NCI-H146 treated with DMSO at 0.1 percent for 48 hours (cell line): ENCODE results near the gene TBKBP1.

Experiments
- DNase-seq: peaks from one replicate; lab custom pipeline; 2025; ENCODE audit not compliant: unreplicated experiment; lab: John Stamatoyannopoulos, UW

The TBKBP1 gene

GRCh38 chr17:47713980-47714700 is 20.2 kb downstream of the TBKBP1 start:
- no peak for DNase-seq

- DNase-seq: no peak
Observed at GRCh38 chr17:47714773-47715396, 20.9 kb downstream of the TBKBP1 start.

GRCh38 chr17:47715669-47716325 is 21.8 kb downstream of the TBKBP1 start:
- DNase-seq: no peak

DNA sequence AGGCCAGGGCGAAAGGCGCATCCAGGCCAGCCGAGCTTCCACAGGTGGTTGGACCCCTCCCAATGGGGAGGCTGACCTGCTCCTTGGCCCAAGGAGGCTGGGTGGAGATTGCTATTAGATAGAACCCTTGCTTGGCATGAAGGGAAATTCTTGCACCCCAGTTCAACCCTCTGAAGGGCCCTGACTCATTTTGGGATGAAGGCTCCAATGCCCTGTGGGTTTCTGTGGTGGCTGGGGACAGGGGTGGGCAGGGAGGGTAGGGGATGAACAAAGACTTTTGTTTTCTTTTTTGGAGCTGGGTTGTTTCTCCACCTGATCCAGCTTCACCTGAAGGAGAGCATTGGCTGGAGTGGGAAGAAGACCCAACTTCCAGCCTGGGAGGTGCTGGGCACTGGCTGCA is 22.4 kb downstream of the TBKBP1 start:
- DNase-seq: no peak

DNA sequence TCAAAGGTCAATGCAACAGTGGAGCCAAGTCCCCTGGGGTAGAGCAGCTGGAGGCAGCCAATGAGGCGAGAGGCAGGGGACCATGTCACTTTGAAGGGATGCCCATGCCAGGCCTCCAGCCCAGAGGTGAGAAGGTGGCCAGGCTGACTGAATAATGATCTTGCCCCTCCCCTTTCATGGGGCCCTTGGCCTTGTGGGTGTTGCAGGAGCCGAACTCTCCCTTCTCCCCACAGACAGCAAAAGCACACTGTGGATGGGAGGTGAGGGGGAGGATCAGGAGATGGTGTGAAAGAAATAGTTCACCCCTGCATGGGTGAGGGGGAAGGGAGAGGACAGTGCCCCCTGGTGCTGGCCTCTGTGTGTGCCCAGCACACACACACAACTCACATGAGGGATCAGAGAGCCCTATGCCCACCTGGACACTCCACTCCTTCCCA is 23.3 kb downstream of the TBKBP1 start:
- no peak for DNase-seq

GRCh38 chr17:47717979-47718621 is 24.1 kb downstream of the TBKBP1 start:
- DNase-seq: no peak

GRCh38 chr17:47718634-47719405 is 24.9 kb downstream of the TBKBP1 start:
- no peak for DNase-seq

- no peak for DNase-seq
Observed at GRCh38 chr17:47719411-47720152, 25.6 kb downstream of the TBKBP1 start.

GRCh38 chr17:47720196-47720595 is 26.2 kb downstream of the TBKBP1 start:
- no peak for DNase-seq

DNA sequence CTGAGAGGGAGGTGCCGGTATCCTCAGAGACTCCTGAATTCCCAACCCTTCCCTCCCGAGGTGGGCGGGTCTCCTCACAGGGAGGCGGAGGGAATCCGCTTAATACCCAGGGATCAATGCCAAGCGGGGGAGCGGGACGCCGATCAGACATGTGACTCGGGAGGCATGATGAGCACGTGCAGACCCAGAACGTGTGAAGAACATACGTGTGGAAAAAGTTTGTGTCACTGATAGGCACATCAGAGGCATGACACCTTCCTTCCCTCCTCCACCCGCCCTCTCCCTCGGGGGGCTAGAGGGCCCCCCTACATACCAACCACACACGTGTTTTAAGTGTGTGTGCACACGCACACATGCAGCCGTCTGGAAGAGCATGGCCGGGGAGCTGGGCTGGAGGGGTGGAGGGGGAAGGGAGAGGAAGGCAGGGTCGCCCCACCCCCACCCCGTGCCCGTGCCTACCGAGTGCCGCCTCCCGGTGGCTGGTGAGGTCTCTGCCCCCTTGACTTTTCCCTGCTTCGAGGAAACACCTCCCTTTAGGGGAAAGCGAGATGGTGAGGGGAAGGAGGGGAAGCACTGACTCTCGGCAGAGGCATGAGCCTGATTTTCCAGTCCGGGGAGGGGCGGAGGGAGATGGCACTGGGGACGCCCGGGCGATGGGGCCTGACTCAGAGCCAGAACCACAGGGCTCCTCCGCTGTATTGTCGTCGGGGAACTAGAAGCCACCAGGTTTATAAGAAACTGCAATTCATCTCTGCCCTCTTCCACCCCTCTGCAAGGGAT is 27.0 kb downstream of the TBKBP1 start:
- DNase-seq: no peak

DNA sequence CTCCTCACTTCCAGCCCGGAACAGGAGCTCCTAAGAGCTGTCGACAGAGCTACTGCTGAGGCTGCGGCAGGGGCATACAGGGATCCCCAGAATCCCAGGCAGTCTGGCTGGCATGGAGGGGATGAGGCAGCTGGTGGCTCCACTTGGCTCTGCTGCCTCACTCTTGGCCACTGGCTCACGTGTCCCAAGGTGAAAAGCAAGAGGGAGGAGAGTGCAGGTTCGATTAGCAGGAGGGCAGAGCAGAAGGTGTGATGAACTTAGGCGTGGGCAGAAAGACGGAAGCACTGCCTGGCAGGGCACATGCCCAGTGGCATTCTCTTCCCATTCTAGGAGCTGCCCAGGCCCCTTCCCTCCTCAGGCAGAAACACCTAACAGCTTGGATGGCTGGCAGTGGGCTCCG is 27.8 kb downstream of the TBKBP1 start:
- DNase-seq: no peak

GRCh38 chr17:47724705-47725104 is 30.7 kb downstream of the TBKBP1 start:
- DNase-seq: no peak

- no peak for DNase-seq
Observed at GRCh38 chr17:47725446-47726111, 31.6 kb downstream of the TBKBP1 start.

DNA sequence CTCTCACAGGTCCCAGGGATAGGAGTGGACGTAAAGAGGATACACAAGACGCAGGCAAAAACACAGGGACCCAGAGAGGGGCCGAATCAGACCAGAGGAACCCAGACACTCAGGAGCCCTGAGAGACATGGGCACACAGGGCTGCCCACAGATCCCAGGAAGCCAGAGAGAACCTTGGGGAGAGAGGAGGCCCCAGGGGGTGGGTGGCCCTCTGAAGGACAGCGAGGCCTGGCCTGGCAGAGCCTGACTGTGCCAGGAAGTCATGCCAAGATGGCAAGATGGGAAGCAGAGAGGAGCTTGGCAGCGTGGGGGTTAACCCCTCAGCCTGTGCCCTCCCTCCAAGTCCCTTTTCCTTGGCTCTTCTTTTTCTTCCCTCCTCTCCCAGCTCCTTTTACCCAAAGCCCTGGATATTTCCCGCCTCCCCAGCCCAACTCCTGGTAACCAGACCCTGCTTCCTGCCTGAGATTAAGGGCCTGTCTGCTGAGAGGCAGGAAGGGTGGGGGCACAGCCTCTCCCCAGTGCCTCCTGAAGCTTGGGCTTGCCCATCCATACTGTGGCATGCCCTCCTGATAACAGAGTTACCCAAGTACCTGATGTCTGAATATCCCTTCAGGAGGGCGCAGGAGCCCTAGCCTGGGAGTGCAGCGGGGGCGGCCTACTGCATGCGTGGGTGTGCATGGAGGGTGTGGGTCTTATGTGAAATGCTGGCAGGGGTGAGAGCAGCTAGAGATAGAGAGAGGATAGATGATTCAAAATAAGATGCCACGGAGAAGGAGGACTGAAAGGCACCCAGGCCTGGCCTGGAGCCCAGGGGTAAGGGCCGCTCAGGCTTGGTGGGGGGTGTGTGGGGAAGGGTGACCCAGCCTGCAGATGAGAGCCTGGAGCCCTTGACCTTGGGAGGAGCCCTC is 33.1 kb downstream of the TBKBP1 start:
- no peak for DNase-seq

GRCh38 chr17:47727704-47728036 is 33.7 kb downstream of the TBKBP1 start:
- no peak for DNase-seq

DNA sequence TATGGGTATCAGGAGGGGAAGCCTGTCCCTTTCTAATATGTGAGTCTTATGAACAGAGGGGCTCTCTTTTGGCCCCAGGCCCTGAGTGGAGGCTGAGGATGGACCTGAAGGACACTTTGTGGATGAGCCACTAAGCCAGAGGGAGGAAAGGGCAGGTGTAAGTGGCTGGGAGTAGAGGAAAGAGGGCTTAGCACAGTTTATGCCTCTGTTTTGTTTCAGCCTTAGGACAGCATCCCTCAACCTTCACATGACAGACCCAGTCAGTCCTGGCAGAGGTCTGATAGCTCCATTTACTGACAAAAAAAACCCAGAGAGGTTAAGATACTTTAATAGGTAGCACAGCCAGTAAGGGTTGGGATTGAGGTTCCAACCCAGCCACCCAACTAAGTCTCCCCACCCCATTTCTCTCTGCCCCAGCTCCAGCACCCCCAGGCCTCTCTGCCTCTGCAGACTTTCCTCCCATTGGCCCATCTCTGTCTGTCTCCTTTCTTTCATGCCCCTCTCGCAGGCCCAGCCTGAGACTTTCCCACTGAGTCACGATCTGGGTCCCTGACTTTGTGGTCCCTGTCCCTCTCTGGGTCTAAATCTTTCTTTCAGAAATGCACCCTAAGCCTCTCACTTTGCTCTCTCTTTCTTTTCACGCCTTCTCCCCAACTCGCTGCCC is 34.4 kb downstream of the TBKBP1 start:
- no peak for DNase-seq

DNA sequence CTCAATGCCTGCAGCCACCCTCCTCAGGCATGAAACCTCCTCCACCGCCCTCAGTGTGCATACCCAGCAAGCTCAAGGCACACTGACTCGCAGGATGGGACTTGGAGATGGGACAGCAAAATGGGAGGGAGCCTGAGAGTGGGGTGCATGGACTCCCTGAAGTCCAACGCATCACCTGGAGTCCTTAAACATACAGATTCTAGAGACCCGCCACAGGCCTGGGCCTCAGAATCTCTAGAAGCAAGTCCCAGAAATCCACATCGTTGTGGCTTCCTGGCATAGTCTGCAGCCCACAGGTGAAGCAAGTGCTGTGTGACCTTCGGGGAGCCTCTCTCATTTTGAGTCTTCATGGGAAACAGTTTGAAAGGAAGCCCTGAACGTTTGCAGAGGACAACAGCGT is 35.5 kb downstream of the TBKBP1 start:
- no peak for DNase-seq

GRCh38 chr17:47730681-47731080 is 36.7 kb downstream of the TBKBP1 start:
- no peak for DNase-seq
